ENCODE measurements around the gene PM20D2.
"Not testable (repeated sequence)": the region's sequence is repeated elsewhere in the genome, so short reads cannot be mapped to it uniquely, and the experiment has no call there.

Gene PM20D2

GRCh38 chr6:89145956-89146717 is at the start of gene PM20D2:
TSS of gene PM20D2 (plus strand) at chr6:89146055. CDS start at chr6:89146145, 90 bp downstream.
- DNase-seq: peak; percentile 25

DNA sequence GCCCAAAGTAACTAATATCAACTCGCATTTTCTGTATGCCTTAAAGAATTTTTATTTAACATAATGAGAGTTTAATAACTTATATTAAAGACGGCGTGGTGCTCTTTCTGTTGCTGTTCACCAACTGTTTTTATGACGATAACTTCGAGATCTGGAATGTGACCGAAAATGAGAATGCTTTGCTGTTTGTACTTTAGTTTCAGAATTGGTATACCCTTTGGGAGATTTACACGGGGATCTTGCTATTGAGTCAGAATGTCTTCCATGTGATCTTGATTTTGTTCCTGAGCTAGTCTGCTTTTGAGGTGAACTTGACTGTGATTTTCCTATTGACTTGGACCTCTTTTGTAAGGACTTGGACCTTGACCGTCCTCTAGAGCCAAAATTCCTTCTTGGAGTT is 47.4 kb upstream of the PM20D2 start:
- DNase-seq: no peak

DNA sequence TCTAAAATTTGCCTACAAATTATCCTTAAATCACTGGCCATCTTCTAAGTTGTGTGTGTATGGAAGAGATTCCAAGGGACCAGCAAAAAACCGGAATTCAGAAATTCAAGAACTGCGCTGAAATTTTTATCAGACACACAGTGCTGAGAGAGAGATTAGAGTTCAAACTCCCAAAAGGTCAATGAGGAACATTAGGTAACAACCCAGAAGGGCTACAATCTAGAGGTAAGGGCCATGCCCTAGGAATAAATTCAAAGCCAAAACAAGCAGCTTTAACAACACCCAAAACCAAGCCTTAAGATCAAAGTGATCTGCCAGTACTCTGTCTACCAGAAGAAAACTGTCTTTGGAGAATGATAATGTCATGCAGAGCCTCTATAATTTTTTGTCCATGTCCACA is 45.7 kb upstream of the PM20D2 start:
- DNase-seq: no peak

- DNase-seq: no peak
These were observed 35.6 kb upstream of the PM20D2 start for GRCh38 chr6:89110284-89110683.

GRCh38 chr6:89111933-89112332 is 33.9 kb upstream of the PM20D2 start:
- DNase-seq: no peak

DNA sequence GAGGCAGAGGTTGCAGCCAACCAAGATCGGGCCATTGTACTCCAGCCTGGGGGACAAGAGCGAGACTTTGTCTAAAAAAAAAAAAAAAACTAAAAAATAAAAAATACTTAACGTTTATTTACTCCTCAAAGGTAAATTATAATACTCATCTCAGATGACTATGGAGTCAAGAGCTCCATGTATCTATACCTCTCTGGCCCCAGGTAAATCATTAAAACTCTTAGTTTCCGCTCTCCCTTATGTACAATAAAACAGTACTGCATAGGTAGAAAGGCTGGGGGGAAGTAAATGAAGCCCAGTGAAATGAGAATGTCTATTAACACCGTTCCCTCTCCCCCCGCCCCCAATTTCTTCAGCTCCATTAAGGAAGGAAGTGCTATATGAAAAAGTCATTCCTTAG is 29.2 kb upstream of the PM20D2 start:
- no peak for DNase-seq

DNA sequence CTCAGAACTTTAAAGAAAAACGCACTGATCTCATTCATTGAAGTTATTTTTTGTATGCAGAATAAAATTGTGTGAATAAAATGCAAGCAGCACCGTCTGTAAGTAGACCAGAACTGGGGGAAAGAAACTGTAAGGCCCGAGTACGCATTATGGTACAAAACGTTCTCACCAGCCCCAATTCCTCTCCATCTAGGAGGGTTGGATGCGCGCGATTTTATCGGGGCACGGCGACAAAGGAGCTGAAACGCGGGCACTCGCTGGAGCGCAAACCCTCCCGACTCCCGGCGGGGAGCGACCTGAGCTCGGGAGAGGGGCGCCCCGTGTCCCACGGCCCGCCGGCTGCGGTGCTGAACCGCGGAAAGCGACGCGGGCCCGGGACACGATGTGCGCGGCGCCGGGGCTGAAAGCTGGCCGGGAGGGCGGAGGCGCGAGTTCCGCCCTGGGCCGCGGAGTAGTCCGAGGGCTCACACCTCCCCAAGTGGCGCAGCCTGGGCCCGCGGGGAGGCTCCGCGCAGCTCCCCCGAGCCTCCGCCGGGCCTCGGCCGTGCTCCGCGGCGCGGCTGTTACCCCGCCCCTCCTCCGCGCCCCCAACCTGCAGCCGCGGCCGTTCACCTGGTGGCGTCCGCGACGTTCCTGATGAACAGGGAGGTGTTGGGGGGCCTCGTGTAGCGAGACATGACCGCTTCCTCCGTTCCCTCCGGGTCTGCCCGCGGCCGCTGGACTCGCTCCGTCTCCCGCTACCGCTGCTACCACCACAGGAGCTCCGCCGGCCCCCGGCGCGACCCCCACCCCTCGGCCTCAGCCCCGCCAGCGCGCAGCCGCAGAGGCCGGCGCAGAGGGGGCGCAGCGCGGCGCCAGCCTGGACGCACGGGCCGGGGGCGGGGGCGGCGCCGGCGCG is 28.4 kb upstream of the PM20D2 start, which contains the start of gene SRSF12:
Gene SRSF12, minus strand, starts transcription at position 861 of the 898 bp plus-strand sequence. Its CDS starts 184 bp downstream, at position 677.
- DNase-seq: peak; percentile 21

DNA sequence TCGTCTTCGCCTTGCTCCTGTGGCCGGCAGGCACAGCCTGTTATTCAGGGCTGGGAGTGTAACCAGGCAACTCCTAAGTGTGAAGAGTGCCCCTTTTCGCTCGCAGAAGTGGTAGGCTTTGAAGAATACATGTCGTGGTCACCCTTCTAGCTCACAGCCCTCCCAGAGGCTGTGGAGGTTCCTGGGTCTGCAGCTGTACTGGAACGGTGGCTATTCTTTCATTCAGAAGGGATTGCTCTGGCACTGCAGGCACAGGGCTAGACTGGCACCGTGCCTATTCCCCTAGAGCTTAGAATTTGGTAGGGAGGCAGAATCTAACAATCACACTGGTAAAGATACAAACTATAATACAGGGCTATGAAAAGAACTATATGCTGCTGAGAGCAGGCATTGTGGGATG is 26.9 kb upstream of the PM20D2 start:
- no peak for DNase-seq

DNA sequence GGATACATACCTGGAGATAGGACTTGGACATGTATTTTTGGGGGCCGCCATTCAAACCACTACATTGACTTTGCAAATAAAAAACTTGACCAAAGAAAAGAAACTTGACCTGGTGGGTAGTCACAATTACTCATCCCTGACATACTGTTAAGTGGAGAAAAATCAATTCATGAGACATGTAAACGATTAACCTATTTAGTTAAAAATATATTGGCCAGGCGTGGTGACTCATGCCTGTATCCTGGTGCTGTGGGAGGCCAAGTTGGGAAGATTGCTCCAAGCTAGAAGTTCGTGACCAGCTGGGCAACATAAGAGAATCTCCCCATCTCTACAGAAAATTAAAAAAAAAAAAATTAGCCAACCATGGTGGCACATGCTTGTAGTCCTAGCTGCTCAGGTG is 25.5 kb upstream of the PM20D2 start:
- no peak for DNase-seq

DNA sequence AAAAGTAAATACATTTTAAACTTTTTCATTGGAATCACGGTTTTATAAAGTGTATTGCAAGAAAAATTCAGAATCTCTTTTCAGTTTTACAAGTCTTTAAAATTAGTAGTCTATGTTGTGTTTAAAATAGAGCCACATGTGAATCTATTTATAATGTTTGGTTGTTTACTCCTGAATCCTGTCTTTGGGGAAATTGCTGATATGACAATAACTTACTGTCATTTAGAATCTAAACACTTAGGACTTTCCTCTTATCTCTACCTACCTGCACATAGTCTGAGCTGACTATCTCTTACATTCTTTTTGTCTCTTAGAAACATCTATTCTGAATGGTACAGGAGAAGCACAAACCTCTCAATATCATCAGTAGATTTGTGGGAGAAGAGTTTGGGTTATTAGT is 23.9 kb upstream of the PM20D2 start:
- DNase-seq: no peak

GRCh38 chr6:89122625-89123024 is 23.2 kb upstream of the PM20D2 start:
- DNase-seq: no peak

DNA sequence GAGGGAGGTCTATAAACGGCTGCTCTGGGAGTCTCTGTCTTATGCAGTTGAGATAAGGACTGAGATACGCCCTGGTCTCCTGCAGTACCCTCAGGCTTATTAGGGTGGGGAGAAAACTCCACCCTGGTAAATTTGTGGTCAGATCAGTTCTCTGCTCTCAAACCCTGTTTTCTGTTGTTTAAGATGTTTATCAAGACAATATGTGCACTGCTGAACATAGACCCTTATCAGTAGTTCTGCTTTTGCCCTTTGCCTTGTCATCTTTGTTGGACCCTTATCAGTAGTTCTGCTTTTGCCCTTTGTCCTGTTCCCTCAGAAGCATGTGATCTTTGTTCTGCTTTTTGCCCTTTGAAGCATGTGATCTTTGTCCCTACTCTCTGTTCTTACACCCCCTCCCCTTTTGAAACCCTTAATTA is 17.6 kb upstream of the PM20D2 start:
- not testable (repeated sequence) for DNase-seq

GRCh38 chr6:89131599-89131998 is 14.3 kb upstream of the PM20D2 start:
- DNase-seq: no peak

- DNase-seq: no peak
These were observed 13.8 kb upstream of the PM20D2 start for GRCh38 chr6:89132057-89132456.

DNA sequence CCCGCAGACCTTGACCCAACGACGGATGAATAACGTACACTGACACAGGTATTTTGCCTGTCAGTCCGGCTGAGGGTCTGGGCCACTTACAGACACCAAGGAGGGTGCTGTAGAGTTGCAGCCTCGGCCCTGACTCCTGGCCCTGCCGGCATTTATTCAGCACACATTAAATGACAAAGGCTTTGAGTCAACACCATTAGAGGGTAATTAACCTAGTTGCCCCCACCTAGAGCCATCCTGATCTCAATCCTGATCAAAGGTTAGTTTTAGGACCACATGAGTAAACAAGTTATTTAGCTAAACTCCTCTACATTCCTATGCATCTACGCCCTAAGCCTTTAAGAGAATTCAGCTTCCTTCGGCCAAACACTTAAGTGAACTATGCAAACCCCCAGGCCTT is 11.9 kb upstream of the PM20D2 start:
- no peak for DNase-seq

DNA sequence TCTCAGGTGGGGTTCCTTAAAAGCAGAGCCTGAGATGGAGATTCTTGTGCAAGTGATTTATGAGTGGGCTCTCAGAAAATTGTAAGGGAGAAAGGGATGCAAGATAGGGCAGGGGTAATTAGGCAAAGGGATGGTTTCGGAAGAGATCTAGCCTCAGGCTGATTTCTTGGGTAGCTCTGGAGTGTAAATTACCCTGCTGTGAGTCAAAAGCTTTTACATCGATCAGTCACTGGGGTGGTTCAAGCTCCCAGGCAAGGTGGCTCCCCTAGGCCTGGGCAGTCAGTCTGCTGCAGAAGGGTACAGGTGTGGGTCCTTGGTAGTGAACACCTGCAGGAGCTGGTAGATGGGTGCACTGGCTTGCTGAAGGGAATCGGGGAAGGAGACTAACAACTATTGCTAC is 11.1 kb upstream of the PM20D2 start:
- no peak for DNase-seq

GRCh38 chr6:89138173-89138572 is 7.7 kb upstream of the PM20D2 start:
- no peak for DNase-seq

- DNase-seq: no peak
These were observed 6.1 kb upstream of the PM20D2 start for GRCh38 chr6:89139509-89140346.

- DNase-seq: no peak
These were observed 5.3 kb upstream of the PM20D2 start for GRCh38 chr6:89140347-89141156.

GRCh38 chr6:89144354-89144906 is 1.4 kb upstream of the PM20D2 start:
- no peak for DNase-seq

- DNase-seq: no peak
These were observed 532 bp upstream of the PM20D2 start for GRCh38 chr6:89145091-89145955.

Measured in GOT3 (cell line).